ENCODE data around the gene RAP2A. TPM values are rescaled to one million over a fixed set of nuclear protein-coding genes. Genes with fewer than 3 reads are reported as not detected.

Gene RAP2A
- total RNA-seq, 2 donors from 2014 or later, result 31.0 to 39.4 TPM

GRCh38 chr13:97387485-97387839 is 46.5 kb upstream of the RAP2A start:
- H3K4me3 ChIP-seq, result no peak overlapping the region
- H3K27me3 ChIP-seq (replicated peaks; ENCODE audit: insufficient read depth), result no peaks in the 10 kb centered on the region
- DNase-seq (ENCODE audit: low spot score), result no peak
- H3K36me3 ChIP-seq, result peaks cover 4% of the 10 kb centered on the region
- no peak for ATAC-seq (ENCODE audit: insufficient number of reproducible peaks, low FRiP score, low read depth)
- no peak for TF ChIP-seq CTCF (IDR thresholded peaks at IDR 0.05)
- no peak overlapping the region for H3K27ac ChIP-seq
- H3K9me3 ChIP-seq, result no peaks in the 10 kb centered on the region
- peaks cover 9 to 25% of the 10 kb centered on the region in 2 donors for H3K4me1 ChIP-seq (ENCODE audit: control insufficient read depth in 1 of 2, low read depth in 2 of 2)

GRCh38 chr13:97387890-97388289 is 46.1 kb upstream of the RAP2A start:
- Histone ChIP-seq H3K4me3 (no peak overlapping the region), H3K9me3 (no peaks in the 10 kb centered on the region), H3K4me1 (ENCODE audit: control insufficient read depth in 1 of 2, low read depth in 2 of 2) (peaks cover 8 to 25% of the 10 kb centered on the region in 2 donors), H3K27ac (no peak overlapping the region), H3K27me3 (replicated peaks; ENCODE audit: insufficient read depth) (no peaks in the 10 kb centered on the region), H3K36me3 (peaks cover 4% of the 10 kb centered on the region)
- ATAC-seq (ENCODE audit: insufficient number of reproducible peaks, low FRiP score, low read depth), result no peak
- no peak for TF ChIP-seq CTCF (IDR thresholded peaks at IDR 0.05)
- no peak for DNase-seq (ENCODE audit: low spot score)

GRCh38 chr13:97388373-97388772 is 45.6 kb upstream of the RAP2A start:
- H3K36me3 ChIP-seq, result peaks cover 4% of the 10 kb centered on the region
- no peak for DNase-seq (ENCODE audit: low spot score)
- ATAC-seq (ENCODE audit: insufficient number of reproducible peaks, low FRiP score, low read depth), result no peak
- H3K27ac ChIP-seq, result no peak overlapping the region
- peaks cover 6 to 25% of the 10 kb centered on the region in 2 donors for H3K4me1 ChIP-seq (ENCODE audit: control insufficient read depth in 1 of 2, low read depth in 2 of 2)
- TF ChIP-seq CTCF (IDR thresholded peaks at IDR 0.05), result no peak
- H3K4me3 ChIP-seq, result no peak overlapping the region
- H3K9me3 ChIP-seq, result no peaks in the 10 kb centered on the region
- no peaks in the 10 kb centered on the region for H3K27me3 ChIP-seq (replicated peaks; ENCODE audit: insufficient read depth)

- no peak for DNase-seq (ENCODE audit: low spot score)
- Histone ChIP-seq H3K9me3 (no peaks in the 10 kb centered on the region), H3K4me1 (ENCODE audit: control insufficient read depth in 1 of 2, low read depth in 2 of 2) (peaks cover 0 to 10% of the 10 kb centered on the region in 2 donors), H3K36me3 (peaks cover 8% of the 10 kb centered on the region), H3K4me3 (no peak overlapping the region), H3K27ac (no peak overlapping the region), H3K27me3 (replicated peaks; ENCODE audit: insufficient read depth) (no peaks in the 10 kb centered on the region)
- TF ChIP-seq CTCF (IDR thresholded peaks at IDR 0.05), result no peak
- no peak for ATAC-seq (ENCODE audit: insufficient number of reproducible peaks, low FRiP score, low read depth)
Observed at GRCh38 chr13:97390941-97391600, 42.9 kb upstream of the RAP2A start.

- H3K9me3 ChIP-seq, result no peaks in the 10 kb centered on the region
- H3K27ac ChIP-seq, result no peak overlapping the region
- H3K27me3 ChIP-seq (replicated peaks; ENCODE audit: insufficient read depth), result no peaks in the 10 kb centered on the region
- H3K36me3 ChIP-seq, result peaks cover 8% of the 10 kb centered on the region
- no peak for TF ChIP-seq CTCF (IDR thresholded peaks at IDR 0.05)
- ATAC-seq (ENCODE audit: insufficient number of reproducible peaks, low FRiP score, low read depth), result no peak
- no peak for DNase-seq (ENCODE audit: low spot score)
- peaks cover 0 to 9% of the 10 kb centered on the region in 2 donors for H3K4me1 ChIP-seq (ENCODE audit: control insufficient read depth in 1 of 2, low read depth in 2 of 2)
- H3K4me3 ChIP-seq, result no peak overlapping the region
Observed at GRCh38 chr13:97392020-97392419, 41.9 kb upstream of the RAP2A start.

All from thoracic aorta (tissue), 2 donors.